A549 (cell line): ENCODE measurements around the gene CCDC120. TPM values are rescaled to one million over a fixed set of nuclear protein-coding genes. Genes with fewer than 3 reads are reported as not detected.
A peak's percentile ranks its signal among the peaks of the same experiment; 100 is the strongest.

Source experiments
- ATAC-seq, 2 experiments: fragments of 200-7000 bp in 1 of 2; fragments of >200 bp in 1 of 2; cut with Nextera tagmentation in 1 of 2; cut with Tn5 transposase in 1 of 2; 3 replicates each; pipeline versions ENCODE4 v1.8.0 to v1.9.1; 2018 to 2020; ENCODE audit warnings: mild to moderate bottlenecking in 1 of 2, moderate library complexity in 1 of 2
- CTCF ChIA-PET: fragments of 300-600 bp; sonication (Branson Sonifier 250); formaldehyde crosslinking; extraction: SDS; loops from one replicate; lab custom pipeline; 2021; ENCODE audit warnings: antibody characterized with exemption, inconsistent platforms; lab: Yijun Ruan, JAX
- POLR2A ChIA-PET: fragments of 350-600 bp; formaldehyde crosslinking; extraction: SDS; loops from one replicate; lab custom pipeline; 2021; ENCODE audit warnings: antibody characterized with exemption, inconsistent platforms; lab: Yijun Ruan, JAX
- DNase-seq, 2 experiments: peaks; one replicate each; pipeline versions ENCODE4 v3.0.0 to v3.0.0-alpha.2; 2011 to 2016; ENCODE audit warnings: low read depth in 1 of 2, low spot score in 1 of 2
- FAIRE-seq: peaks from 2 replicates; lab custom pipeline; 2011; peaks lifted over from hg19 to GRCh38; lab: Jason Lieb, UNC
- H3K27ac ChIP-seq, 2 experiments: fragments of >200 bp; sonication (Bioruptor Twin); formaldehyde crosslinking; 3 replicates each; pipeline ENCODE4 v1.5.1; 2016 to 2017
- H3K4me1 ChIP-seq: fragments of >200 bp; sonication (Bioruptor Twin); formaldehyde crosslinking; 3 replicates; pipeline ENCODE4 v1.6.1; 2016
- H3K4me2 ChIP-seq: fragments of >200 bp; sonication (Bioruptor Twin); formaldehyde crosslinking; 3 replicates; pipeline ENCODE4 v1.6.1; 2016
- H3K4me3 ChIP-seq: fragments of >200 bp; sonication (Bioruptor Twin); formaldehyde crosslinking; 3 replicates; pipeline ENCODE4 v1.5.1; 2016
- H3K9me3 ChIP-seq: fragments of >200 bp; sonication (Bioruptor Twin); formaldehyde crosslinking; 3 replicates; pipeline ENCODE4 v1.6.1; 2016
- BHLHE40 ChIP-seq: IDR thresholded peaks from 2 replicates; pipeline ENCODE4 v1.6.1; 2012; ENCODE audit warnings: low read depth, low read length, inconsistent platforms
- CBX2 ChIP-seq: fragments of 200-600 bp; sonication (generic); IDR thresholded peaks from 2 replicates; pipeline ENCODE4 v1.6.1; 2016; ENCODE audit warnings: low read depth, mild to moderate bottlenecking, borderline replicate concordance
- CBX8 ChIP-seq: fragments of 200-600 bp; sonication (generic); IDR thresholded peaks from 2 replicates; pipeline ENCODE4 v1.6.1; 2016
- FOXS1 ChIP-seq: fragments of 250-450 bp; sonication (Bioruptor Pico); IDR thresholded peaks from 2 replicates; pipeline ENCODE4 v1.5.0; 2020; ENCODE audit warnings: mild to moderate bottlenecking, moderate library complexity
- HDAC2 ChIP-seq: fragments of 200-600 bp; sonication (generic); IDR thresholded peaks from 2 replicates; pipeline ENCODE4 v1.6.1; 2016
- HOXA7 ChIP-seq: fragments of 250-450 bp; sonication (Bioruptor Pico); IDR thresholded peaks from 2 replicates; pipeline ENCODE4 v1.5.0; 2020; ENCODE audit warnings: mild to moderate bottlenecking, moderate library complexity
- HOXB13 ChIP-seq: fragments of 250-450 bp; sonication (Bioruptor Pico); IDR thresholded peaks from 2 replicates; pipeline ENCODE4 v1.5.0; 2020; ENCODE audit warnings: low read depth, mild to moderate bottlenecking, moderate library complexity
- KDM1A ChIP-seq: fragments of 200-600 bp; sonication (generic); IDR thresholded peaks from 2 replicates; pipeline ENCODE4 v1.6.1; 2016; ENCODE audit warnings: low read depth, mild to moderate bottlenecking
- MAFK ChIP-seq: fragments of 450-650 bp; IDR thresholded peaks from 2 replicates; pipeline ENCODE4 v1.6.1; 2014; ENCODE audit not compliant: partially characterized antibody
- MAZ ChIP-seq: fragments of 150-350 bp; IDR thresholded peaks from 2 replicates; pipeline ENCODE4 v1.6.1; 2014; ENCODE audit warnings: antibody characterized with exemption, low read depth, low read length, borderline replicate concordance
- NR3C1 ChIP-seq: fragments of >200 bp; sonication (Bioruptor Twin); formaldehyde crosslinking; IDR thresholded peaks from 3 replicates; pipeline ENCODE4 v1.6.1; 2017
- PHF8 ChIP-seq: fragments of 200-600 bp; sonication (generic); IDR thresholded peaks from 2 replicates; pipeline ENCODE4 v1.6.1; 2016; ENCODE audit warnings: low read depth, mild to moderate bottlenecking, antibody characterized with exemption, moderate library complexity, borderline replicate concordance
- POLR2A ChIP-seq: IDR thresholded peaks from 2 replicates; pipeline ENCODE4 v1.6.1; 2012; ENCODE audit warnings: mild to moderate bottlenecking, low read length
- RCOR1 ChIP-seq: fragments of 150-350 bp; IDR thresholded peaks from 2 replicates; pipeline ENCODE4 v1.6.1; 2014; ENCODE audit warnings: antibody characterized with exemption, low read length, low read depth
- RFX5 ChIP-seq: fragments of 450-650 bp; IDR thresholded peaks from 2 replicates; pipeline ENCODE4 v1.7.1; 2014; ENCODE audit warnings: antibody characterized with exemption, mild to moderate bottlenecking, moderate library complexity
- ZNF302 ChIP-seq: fragments of 250-450 bp; sonication (Bioruptor Pico); IDR thresholded peaks from 2 replicates; pipeline ENCODE4 v1.9.0; 2021; ENCODE audit warnings: inconsistent platforms, mild to moderate bottlenecking, moderate library complexity
- ZSCAN20 ChIP-seq: fragments of 250-450 bp; sonication (Bioruptor Pico); IDR thresholded peaks from 2 replicates; pipeline ENCODE4 v1.8.0; 2022; ENCODE audit warnings: mild to moderate bottlenecking, moderate library complexity
- WGBS: methylation state at CpG from one replicate; pipeline ENCODE4 v1.1.6; 2017; ENCODE audit errors: missing lambda C conversion rate; 5-methylcytosine and 5-hydroxymethylcytosine counted together
- polyA minus RNA-seq: library from RNA; depleted of rRNA, polyadenylated mRNA; stranded (reverse); fragments of >200 nt; gene quantifications from 2 replicates; pipeline ENCODE4 v1.2.3, GENCODE V29; 2011; rRNA and poly(A)+ RNA removed
- polyA plus RNA-seq, 4 experiments: library from polyadenylated mRNA; depleted of rRNA in 3 of 4; stranded (reverse); fragments of >200 nt; fragmentation: RNase III in 1 of 4; extraction: RNeasy Plus Mini Kit Qiagen cat#74134 plus additional on column Dnase treatment in 1 of 4; gene quantifications; 2 replicates in 3 of 4; 3 replicates in 1 of 4; pipeline ENCODE4 v1.2.3, GENCODE V29; 2011 to 2017
- TF ChIP-seq, protein P1 (sequence below): IDR thresholded peaks from 2 replicates; pipeline ENCODE4 v1.6.1; 2012
- TF ChIP-seq, protein P2 (sequence below): fragments of 450-650 bp; IDR thresholded peaks from 2 replicates; pipeline ENCODE4 v1.6.1; 2014; ENCODE audit warnings: antibody characterized with exemption
- TF ChIP-seq, protein P3 (sequence below): fragments of 250-450 bp; sonication (Bioruptor Pico); IDR thresholded peaks from 2 replicates; pipeline ENCODE4 v1.5.0; 2021; ENCODE audit warnings: mild to moderate bottlenecking, moderate library complexity, borderline replicate concordance
- TF ChIP-seq, protein P4 (sequence below): fragments of 150-350 bp; IDR thresholded peaks from 2 replicates; pipeline ENCODE4 v1.6.1; 2014; ENCODE audit warnings: low read depth, mild to moderate bottlenecking, low read length

Gene CCDC120, protein sequence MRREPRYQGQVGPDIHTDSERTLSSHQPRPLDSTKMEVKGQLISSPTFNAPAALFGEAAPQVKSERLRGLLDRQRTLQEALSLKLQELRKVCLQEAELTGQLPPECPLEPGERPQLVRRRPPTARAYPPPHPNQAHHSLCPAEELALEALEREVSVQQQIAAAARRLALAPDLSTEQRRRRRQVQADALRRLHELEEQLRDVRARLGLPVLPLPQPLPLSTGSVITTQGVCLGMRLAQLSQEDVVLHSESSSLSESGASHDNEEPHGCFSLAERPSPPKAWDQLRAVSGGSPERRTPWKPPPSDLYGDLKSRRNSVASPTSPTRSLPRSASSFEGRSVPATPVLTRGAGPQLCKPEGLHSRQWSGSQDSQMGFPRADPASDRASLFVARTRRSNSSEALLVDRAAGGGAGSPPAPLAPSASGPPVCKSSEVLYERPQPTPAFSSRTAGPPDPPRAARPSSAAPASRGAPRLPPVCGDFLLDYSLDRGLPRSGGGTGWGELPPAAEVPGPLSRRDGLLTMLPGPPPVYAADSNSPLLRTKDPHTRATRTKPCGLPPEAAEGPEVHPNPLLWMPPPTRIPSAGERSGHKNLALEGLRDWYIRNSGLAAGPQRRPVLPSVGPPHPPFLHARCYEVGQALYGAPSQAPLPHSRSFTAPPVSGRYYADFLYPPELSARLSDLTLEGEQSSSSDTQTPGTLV
- polyA plus RNA-seq (2011; rRNA removed) (1.6 and 2.0 TPM in 2 replicates), polyA plus RNA-seq (2017; fragmentation: RNase III; extraction: RNeasy Plus Mini Kit Qiagen cat#74134 plus additional on column Dnase treatment) (3.2 to 4.1 TPM (median 4.0 TPM) in 3 replicates), polyA minus RNA-seq (1.9 and 3.0 TPM in 2 replicates)
- 2.9 and 4.3 TPM in 2 replicates for polyA plus RNA-seq (2012; cell fraction: cytosol; rRNA removed)
- polyA plus RNA-seq (2012; cell fraction: nucleus; rRNA removed): 10.3 and 11.0 TPM in 2 replicates

DNA sequence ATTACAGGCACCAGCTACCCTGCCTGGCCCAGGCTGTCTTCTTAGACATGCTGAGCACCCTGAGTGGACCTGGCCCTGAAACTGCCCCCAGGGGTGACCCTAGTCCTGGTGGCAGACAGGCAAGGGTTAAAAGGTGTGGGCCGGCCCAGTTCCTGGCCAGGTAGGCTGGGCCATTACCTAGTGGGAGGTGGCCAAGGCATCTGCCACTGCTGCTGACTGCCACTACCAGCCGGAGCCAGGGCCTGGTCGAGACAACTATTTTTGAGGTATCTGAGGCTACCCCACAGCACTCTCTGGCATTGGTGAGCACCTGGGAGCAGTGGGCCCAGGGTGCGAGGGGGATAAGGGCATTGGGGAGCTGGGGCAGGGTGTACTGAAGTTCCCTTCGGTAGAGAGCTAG lies at the start of gene CCDC120:
Gene CCDC120 (plus strand): TSS at position 206 of the 400 bp plus-strand sequence. CDS start 3,043 bp downstream, outside the sequence.
- Histone ChIP-seq H3K9me3 (no peaks in the 10 kb centered on the region), H3K27ac (no peak within 1 kb of the TSS; a peak in 1 of 6 replicates), H3K4me2 (no peak within 1 kb of the TSS), H3K4me1 (no peaks in the 10 kb centered on the region; the same call in 2 of the 3 replicates), H3K4me3 (no peak within 1 kb of the TSS)
- TF ChIP-seq POLR2A (no peak), BHLHE40 (no peak), HDAC2 (no peak), ZNF302 (CRISPR knock-in tag) (no peak), PHF8 (no peak), FOXS1 (CRISPR knock-in tag) (no peak), HOXB13 (CRISPR knock-in tag) (no peak), RCOR1 (no peak), MAZ (no peak), HOXA7 (CRISPR knock-in tag) (no peak), KDM1A (no peak), CBX8 (no peak), MAFK (no peak)
- TF ChIP-seq, protein P1, sequence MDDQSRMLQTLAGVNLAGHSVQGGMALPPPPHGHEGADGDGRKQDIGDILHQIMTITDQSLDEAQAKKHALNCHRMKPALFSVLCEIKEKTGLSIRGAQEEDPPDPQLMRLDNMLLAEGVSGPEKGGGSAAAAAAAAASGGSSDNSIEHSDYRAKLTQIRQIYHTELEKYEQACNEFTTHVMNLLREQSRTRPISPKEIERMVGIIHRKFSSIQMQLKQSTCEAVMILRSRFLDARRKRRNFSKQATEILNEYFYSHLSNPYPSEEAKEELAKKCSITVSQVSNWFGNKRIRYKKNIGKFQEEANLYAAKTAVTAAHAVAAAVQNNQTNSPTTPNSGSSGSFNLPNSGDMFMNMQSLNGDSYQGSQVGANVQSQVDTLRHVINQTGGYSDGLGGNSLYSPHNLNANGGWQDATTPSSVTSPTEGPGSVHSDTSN: no peak
- TF ChIP-seq, protein P2, sequence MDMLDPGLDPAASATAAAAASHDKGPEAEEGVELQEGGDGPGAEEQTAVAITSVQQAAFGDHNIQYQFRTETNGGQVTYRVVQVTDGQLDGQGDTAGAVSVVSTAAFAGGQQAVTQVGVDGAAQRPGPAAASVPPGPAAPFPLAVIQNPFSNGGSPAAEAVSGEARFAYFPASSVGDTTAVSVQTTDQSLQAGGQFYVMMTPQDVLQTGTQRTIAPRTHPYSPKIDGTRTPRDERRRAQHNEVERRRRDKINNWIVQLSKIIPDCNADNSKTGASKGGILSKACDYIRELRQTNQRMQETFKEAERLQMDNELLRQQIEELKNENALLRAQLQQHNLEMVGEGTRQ: no peak
- TF ChIP-seq, protein P3, sequence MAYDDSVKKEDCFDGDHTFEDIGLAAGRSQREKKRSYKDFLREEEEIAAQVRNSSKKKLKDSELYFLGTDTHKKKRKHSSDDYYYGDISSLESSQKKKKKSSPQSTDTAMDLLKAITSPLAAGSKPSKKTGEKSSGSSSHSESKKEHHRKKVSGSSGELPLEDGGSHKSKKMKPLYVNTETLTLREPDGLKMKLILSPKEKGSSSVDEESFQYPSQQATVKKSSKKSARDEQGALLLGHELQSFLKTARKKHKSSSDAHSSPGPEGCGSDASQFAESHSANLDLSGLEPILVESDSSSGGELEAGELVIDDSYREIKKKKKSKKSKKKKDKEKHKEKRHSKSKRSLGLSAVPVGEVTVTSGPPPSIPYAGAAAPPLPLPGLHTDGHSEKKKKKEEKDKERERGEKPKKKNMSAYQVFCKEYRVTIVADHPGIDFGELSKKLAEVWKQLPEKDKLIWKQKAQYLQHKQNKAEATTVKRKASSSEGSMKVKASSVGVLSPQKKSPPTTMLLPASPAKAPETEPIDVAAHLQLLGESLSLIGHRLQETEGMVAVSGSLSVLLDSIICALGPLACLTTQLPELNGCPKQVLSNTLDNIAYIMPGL (CRISPR knock-in tag): no peak
- peak in 1 of 2 experiments; percentile 16; a peak in 1 of 6 replicates for ATAC-seq
- ChIA-PET POLR2A (interaction anchor here (0.6 kb wide), 1 partner anchor 45 kb away, joined by 4 read pairs; no protein-coding TSS in a partner anchor), CTCF (no interaction called here)
- no peak for FAIRE-seq
- no peak for DNase-seq
- WGBS: no CpG with 5 or more reads among the region's 5 CpGs

DNA sequence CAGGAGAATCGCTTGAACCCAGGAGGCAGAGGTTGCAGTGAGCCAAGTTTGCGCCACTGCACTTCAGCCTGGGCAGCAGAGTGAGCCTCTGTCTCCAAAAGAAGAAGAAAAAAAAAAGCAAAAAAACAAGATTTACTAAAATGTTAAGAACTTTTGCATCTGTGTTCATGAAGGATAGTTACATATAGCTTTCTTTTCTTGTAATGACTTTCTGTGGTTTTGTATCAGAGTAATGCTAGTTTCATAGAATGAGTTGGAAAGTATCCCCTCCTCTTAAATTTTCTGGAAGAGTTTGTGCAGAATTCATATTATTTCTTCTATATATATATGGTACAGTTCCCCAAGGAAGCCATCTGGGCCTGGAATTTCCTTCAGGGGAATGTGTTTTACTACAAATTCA lies 39.7 kb upstream of the CCDC120 start:
- Histone ChIP-seq H3K4me3 (no peak overlapping the region), H3K4me2 (no peak overlapping the region), H3K27ac (no peak overlapping the region), H3K9me3 (no peaks in the 10 kb centered on the region), H3K4me1 (no peaks in the 10 kb centered on the region)
- WGBS: 92% methylated on average over 2 of the region's 2 CpGs
- no peak for FAIRE-seq
- ChIA-PET POLR2A (no interaction called here), CTCF (no interaction called here)
- no peak for ATAC-seq
- no peak for TF ChIP-seq RFX5
- TF ChIP-seq CBX2: no peak
- TF ChIP-seq ZSCAN20 (CRISPR knock-in tag): no peak
- TF ChIP-seq, protein P4, sequence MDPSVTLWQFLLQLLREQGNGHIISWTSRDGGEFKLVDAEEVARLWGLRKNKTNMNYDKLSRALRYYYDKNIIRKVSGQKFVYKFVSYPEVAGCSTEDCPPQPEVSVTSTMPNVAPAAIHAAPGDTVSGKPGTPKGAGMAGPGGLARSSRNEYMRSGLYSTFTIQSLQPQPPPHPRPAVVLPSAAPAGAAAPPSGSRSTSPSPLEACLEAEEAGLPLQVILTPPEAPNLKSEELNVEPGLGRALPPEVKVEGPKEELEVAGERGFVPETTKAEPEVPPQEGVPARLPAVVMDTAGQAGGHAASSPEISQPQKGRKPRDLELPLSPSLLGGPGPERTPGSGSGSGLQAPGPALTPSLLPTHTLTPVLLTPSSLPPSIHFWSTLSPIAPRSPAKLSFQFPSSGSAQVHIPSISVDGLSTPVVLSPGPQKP: no peak
- TF ChIP-seq NR3C1: no peak
- TF ChIP-seq, protein P1: no peak
- DNase-seq: no peak
